HepG2 (cell line): ENCODE results near the gene SMLR1. TPM values are rescaled to one million over a fixed set of nuclear protein-coding genes. Genes with fewer than 3 reads are reported as not detected.

ENCODE experiments used
- CREB3 ChIP-seq: sonication (generic); formaldehyde crosslinking; IDR thresholded peaks from 2 replicates; pipeline ENCODE4 v1.5.0; 2020; ENCODE audit warnings: missing genetic modification reagents
- HDAC2 ChIP-seq: sonication (generic); formaldehyde crosslinking; IDR thresholded peaks from 2 replicates; pipeline ENCODE4 v1.4.0; 2020; ENCODE audit warnings: missing genetic modification reagents
- HMG20B ChIP-seq: conservative IDR thresholded peaks from 2 replicates; pipeline ENCODE4 v1.6.1; 2016; ENCODE audit warnings: missing genetic modification reagents, missing compliant biosample characterization
- MAF1 ChIP-seq: sonication (generic); formaldehyde crosslinking; IDR thresholded peaks from 2 replicates; pipeline ENCODE4 v1.5.0; 2020; ENCODE audit warnings: missing genetic modification reagents, borderline replicate concordance
- MLX ChIP-seq: IDR thresholded peaks from 2 replicates; pipeline ENCODE4 v1.6.1; 2016
- MYC ChIP-seq: sonication (generic); formaldehyde crosslinking; IDR thresholded peaks from 2 replicates; pipeline ENCODE4 v1.9.0; 2021; ENCODE audit warnings: missing genetic modification reagents, borderline replicate concordance
- PITX1 ChIP-seq: sonication (generic); formaldehyde crosslinking; IDR thresholded peaks from 2 replicates; pipeline ENCODE4 v1.5.1; 2020; ENCODE audit warnings: mild to moderate bottlenecking, missing genetic modification reagents
- SMARCE1 ChIP-seq: fragments of 450-650 bp; IDR thresholded peaks from 2 replicates; pipeline ENCODE4 v1.6.1; 2017; ENCODE audit warnings: borderline replicate concordance
- UBTF ChIP-seq: sonication (generic); formaldehyde crosslinking; IDR thresholded peaks from 2 replicates; pipeline ENCODE4 v1.4.0; 2020; ENCODE audit warnings: mild to moderate bottlenecking, missing genetic modification reagents
- ZNF34 ChIP-seq: sonication (generic); formaldehyde crosslinking; IDR thresholded peaks from 2 replicates; pipeline ENCODE4 v1.4.0; 2020; ENCODE audit warnings: mild to moderate bottlenecking, missing genetic modification reagents, borderline replicate concordance
- ZNF451 ChIP-seq: sonication (generic); formaldehyde crosslinking; IDR thresholded peaks from 2 replicates; pipeline ENCODE4 v1.5.0; 2020; ENCODE audit warnings: mild to moderate bottlenecking, missing genetic modification reagents
- ZNF574 ChIP-seq: sonication (generic); formaldehyde crosslinking; IDR thresholded peaks from 2 replicates; pipeline ENCODE4 v1.4.0; 2020; ENCODE audit warnings: missing genetic modification reagents
- ZNF672 ChIP-seq: sonication (generic); formaldehyde crosslinking; IDR thresholded peaks from 2 replicates; pipeline ENCODE4 v1.8.1; 2022; ENCODE audit warnings: missing genetic modification reagents
- polyA plus RNA-seq, 8 experiments: library from polyadenylated mRNA; depleted of rRNA in 3 of 8; stranded (reverse) in 7 of 8; unstranded in 1 of 8; fragments of >200 nt; fragmentation: Illumina TruSeq in 4 of 8; extraction: Trizol in 4 of 8; gene quantifications; 2 replicates each; pipeline versions ENCODE4 v1.2.1 to v1.2.3, GENCODE V29; 2011 to 2016; ENCODE audit warnings: low read depth in 4 of 8, missing spikeins in 1 of 8, mixed read lengths in 1 of 8; ENCODE audit not compliant: insufficient read depth in 1 of 8
- total RNA-seq, 5 experiments: library from RNA; depleted of rRNA; stranded (reverse); fragments of >200 nt; fragmentation: Illumina TruSeq; extraction: Trizol; gene quantifications; 2 replicates each; pipeline ENCODE4 v1.2.3, GENCODE V29; 2016; ENCODE audit warnings: low read depth in 1 of 5
- TF ChIP-seq, protein P1 (sequence below): sonication (generic); formaldehyde crosslinking; IDR thresholded peaks from 2 replicates; pipeline ENCODE4 v1.4.0; 2020; ENCODE audit warnings: missing genetic modification reagents
- TF ChIP-seq, protein P2 (sequence below): sonication (generic); formaldehyde crosslinking; IDR thresholded peaks from 2 replicates; pipeline ENCODE4 v1.5.0; 2020; ENCODE audit warnings: mild to moderate bottlenecking, missing genetic modification reagents

The SMLR1 gene
- total and polyA plus RNA-seq, 2 of the 13 experiments (the other 11 are each of a cell fraction or from before 2014, with no cell fraction given), result 41.8 to 104 TPM

DNA sequence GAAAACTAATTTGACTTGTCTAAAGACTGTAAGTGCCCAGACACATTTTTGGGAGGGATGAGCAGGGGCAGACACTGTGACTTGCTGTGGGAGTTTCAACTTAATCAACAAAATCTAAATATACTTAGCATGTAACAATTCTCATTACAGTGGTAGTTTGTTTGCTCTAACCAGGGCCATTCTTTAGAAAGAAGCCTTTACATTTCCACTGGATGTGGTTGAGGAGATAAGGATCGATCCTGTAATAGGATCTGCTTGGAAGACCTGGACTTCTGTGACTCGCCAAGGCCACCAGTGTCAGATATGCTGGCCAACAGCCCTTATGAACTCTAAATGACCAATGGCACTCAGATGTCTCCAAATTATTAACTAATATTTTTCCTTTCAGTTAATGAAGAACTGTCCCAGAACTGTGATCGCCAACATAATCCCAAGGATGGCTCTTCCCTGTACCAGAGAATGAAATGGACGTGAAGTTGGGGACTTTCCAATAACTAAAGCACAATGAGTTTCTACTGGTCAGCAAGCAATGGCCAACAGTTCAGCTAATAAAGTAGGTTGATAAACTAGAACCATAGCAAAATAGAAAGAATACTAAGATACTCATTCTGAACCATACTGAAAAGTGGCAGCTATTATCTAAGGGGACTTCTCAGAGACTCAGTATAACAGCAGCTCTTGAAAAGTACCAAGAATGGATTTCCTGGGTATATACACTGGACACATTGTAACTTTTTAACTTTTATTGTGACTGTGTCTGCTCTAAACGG lies 7.5 kb downstream of the SMLR1 start (continued):
- TF ChIP-seq ZNF574 (CRISPR knock-in tag), result peak; percentile 32; the same call in 1 of the 2 replicates
- peak; percentile 42; the same call in 1 of the 2 replicates for TF ChIP-seq UBTF (CRISPR knock-in tag)
- TF ChIP-seq, protein P1, sequence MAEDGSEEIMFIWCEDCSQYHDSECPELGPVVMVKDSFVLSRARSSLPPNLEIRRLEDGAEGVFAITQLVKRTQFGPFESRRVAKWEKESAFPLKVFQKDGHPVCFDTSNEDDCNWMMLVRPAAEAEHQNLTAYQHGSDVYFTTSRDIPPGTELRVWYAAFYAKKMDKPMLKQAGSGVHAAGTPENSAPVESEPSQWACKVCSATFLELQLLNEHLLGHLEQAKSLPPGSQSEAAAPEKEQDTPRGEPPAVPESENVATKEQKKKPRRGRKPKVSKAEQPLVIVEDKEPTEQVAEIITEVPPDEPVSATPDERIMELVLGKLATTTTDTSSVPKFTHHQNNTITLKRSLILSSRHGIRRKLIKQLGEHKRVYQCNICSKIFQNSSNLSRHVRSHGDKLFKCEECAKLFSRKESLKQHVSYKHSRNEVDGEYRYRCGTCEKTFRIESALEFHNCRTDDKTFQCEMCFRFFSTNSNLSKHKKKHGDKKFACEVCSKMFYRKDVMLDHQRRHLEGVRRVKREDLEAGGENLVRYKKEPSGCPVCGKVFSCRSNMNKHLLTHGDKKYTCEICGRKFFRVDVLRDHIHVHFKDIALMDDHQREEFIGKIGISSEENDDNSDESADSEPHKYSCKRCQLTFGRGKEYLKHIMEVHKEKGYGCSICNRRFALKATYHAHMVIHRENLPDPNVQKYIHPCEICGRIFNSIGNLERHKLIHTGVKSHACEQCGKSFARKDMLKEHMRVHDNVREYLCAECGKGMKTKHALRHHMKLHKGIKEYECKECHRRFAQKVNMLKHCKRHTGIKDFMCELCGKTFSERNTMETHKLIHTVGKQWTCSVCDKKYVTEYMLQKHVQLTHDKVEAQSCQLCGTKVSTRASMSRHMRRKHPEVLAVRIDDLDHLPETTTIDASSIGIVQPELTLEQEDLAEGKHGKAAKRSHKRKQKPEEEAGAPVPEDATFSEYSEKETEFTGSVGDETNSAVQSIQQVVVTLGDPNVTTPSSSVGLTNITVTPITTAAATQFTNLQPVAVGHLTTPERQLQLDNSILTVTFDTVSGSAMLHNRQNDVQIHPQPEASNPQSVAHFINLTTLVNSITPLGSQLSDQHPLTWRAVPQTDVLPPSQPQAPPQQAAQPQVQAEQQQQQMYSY (CRISPR knock-in tag), result 0 out of 2 replicates have a peak, but pooled peaks have one; percentile 4
- TF ChIP-seq MYC, result no peak
- no peak for TF ChIP-seq SMARCE1
- no peak for TF ChIP-seq ZNF672 (CRISPR knock-in tag)
- no peak for TF ChIP-seq MAF1 (CRISPR knock-in tag)
- no peak for TF ChIP-seq HMG20B (CRISPR knock-in tag)
- TF ChIP-seq, protein P2, sequence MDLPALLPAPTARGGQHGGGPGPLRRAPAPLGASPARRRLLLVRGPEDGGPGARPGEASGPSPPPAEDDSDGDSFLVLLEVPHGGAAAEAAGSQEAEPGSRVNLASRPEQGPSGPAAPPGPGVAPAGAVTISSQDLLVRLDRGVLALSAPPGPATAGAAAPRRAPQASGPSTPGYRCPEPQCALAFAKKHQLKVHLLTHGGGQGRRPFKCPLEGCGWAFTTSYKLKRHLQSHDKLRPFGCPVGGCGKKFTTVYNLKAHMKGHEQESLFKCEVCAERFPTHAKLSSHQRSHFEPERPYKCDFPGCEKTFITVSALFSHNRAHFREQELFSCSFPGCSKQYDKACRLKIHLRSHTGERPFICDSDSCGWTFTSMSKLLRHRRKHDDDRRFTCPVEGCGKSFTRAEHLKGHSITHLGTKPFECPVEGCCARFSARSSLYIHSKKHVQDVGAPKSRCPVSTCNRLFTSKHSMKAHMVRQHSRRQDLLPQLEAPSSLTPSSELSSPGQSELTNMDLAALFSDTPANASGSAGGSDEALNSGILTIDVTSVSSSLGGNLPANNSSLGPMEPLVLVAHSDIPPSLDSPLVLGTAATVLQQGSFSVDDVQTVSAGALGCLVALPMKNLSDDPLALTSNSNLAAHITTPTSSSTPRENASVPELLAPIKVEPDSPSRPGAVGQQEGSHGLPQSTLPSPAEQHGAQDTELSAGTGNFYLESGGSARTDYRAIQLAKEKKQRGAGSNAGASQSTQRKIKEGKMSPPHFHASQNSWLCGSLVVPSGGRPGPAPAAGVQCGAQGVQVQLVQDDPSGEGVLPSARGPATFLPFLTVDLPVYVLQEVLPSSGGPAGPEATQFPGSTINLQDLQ (CRISPR knock-in tag), result no peak
- peak; percentile 75 for TF ChIP-seq PITX1 (CRISPR knock-in tag)
- no peak for TF ChIP-seq ZNF451 (CRISPR knock-in tag)
- peak; percentile 63; the same call in 1 of the 2 replicates for TF ChIP-seq HDAC2 (CRISPR knock-in tag)
- no peak for TF ChIP-seq CREB3
- no peak for TF ChIP-seq ZNF34 (CRISPR knock-in tag)
- no peak for TF ChIP-seq MLX (CRISPR knock-in tag)
